ENCODE data around the gene LDLRAP1.
"Not testable (repeated sequence)": the region's sequence is repeated elsewhere in the genome, so short reads cannot be mapped to it uniquely, and the experiment has no call there.

The LDLRAP1 gene

GRCh38 chr1:25575191-25575590, 31.8 kb downstream of the LDLRAP1 start:
- no peak for FAIRE-seq
- no peak for DNase-seq (ENCODE audit: low spot score)

GRCh38 chr1:25576459-25577133, 33.2 kb downstream of the LDLRAP1 start:
- no peak for FAIRE-seq

GRCh38 chr1:25577134-25577920, 33.9 kb downstream of the LDLRAP1 start:
- FAIRE-seq (no peak), DNase-seq (ENCODE audit: low spot score) (no peak)

More at GRCh38 chr1:25576459-25577133, 33.2 kb downstream of the LDLRAP1 start:
- DNase-seq (ENCODE audit: low spot score): no peak

GRCh38 chr1:25579292-25580252, 36.2 kb downstream of the LDLRAP1 start:
- FAIRE-seq: no peak

GRCh38 chr1:25580927-25581326, 37.5 kb downstream of the LDLRAP1 start:
- DNase-seq (ENCODE audit: low spot score) (no peak), FAIRE-seq (no peak)

More at GRCh38 chr1:25579292-25580252, 36.2 kb downstream of the LDLRAP1 start:
- no peak for DNase-seq (ENCODE audit: low spot score)

GRCh38 chr1:25581764-25582163, 38.4 kb downstream of the LDLRAP1 start:
- DNase-seq (ENCODE audit: low spot score) (no peak), FAIRE-seq (no peak)

- FAIRE-seq: no peak
Observed at GRCh38 chr1:25583519-25584370, 40.3 kb downstream of the LDLRAP1 start.

GRCh38 chr1:25586181-25586588, 42.8 kb downstream of the LDLRAP1 start:
- peak; percentile 66 for FAIRE-seq

More at GRCh38 chr1:25583519-25584370, 40.3 kb downstream of the LDLRAP1 start:
- no peak for DNase-seq (ENCODE audit: low spot score)

GRCh38 chr1:25587290-25587689, 43.9 kb downstream of the LDLRAP1 start:
- DNase-seq (ENCODE audit: low spot score) (no peak), FAIRE-seq (no peak)

More at GRCh38 chr1:25586181-25586588, 42.8 kb downstream of the LDLRAP1 start:
- no peak for DNase-seq (ENCODE audit: low spot score)

GRCh38 chr1:25588224-25588623, 44.8 kb downstream of the LDLRAP1 start:
- not testable (repeated sequence) for DNase-seq (ENCODE audit: low spot score); FAIRE-seq

GRCh38 chr1:25588786-25589185, 45.4 kb downstream of the LDLRAP1 start:
- not testable (repeated sequence) for FAIRE-seq; DNase-seq (ENCODE audit: low spot score)

- FAIRE-seq (no peak), DNase-seq (ENCODE audit: low spot score) (no peak)
Observed at GRCh38 chr1:25590096-25590824, 46.9 kb downstream of the LDLRAP1 start.

GRCh38 chr1:25593861-25594260, 50.5 kb downstream of the LDLRAP1 start:
- FAIRE-seq (no peak), DNase-seq (ENCODE audit: low spot score) (no peak)

GRCh38 chr1:25594971-25595370, 51.6 kb downstream of the LDLRAP1 start:
- no peak for DNase-seq (ENCODE audit: low spot score)
- no peak for FAIRE-seq

GRCh38 chr1:25596641-25597040, 53.2 kb downstream of the LDLRAP1 start:
- not testable (repeated sequence) for FAIRE-seq; DNase-seq (ENCODE audit: low spot score)

- DNase-seq (ENCODE audit: low spot score) (no peak), FAIRE-seq (no peak)
Observed at GRCh38 chr1:25598879-25599278, 55.5 kb downstream of the LDLRAP1 start.

GRCh38 chr1:25599969-25600610, 56.7 kb downstream of the LDLRAP1 start:
- FAIRE-seq (no peak), DNase-seq (ENCODE audit: low spot score) (no peak)

- not testable (repeated sequence) for DNase-seq (ENCODE audit: low spot score); FAIRE-seq
Observed at GRCh38 chr1:25600971-25601699, 57.7 kb downstream of the LDLRAP1 start.
